HepG2 (cell line): Measurements from ENCODE around the gene TMEM255B. TPM values are rescaled to one million over a fixed set of nuclear protein-coding genes. Genes with fewer than 3 reads are reported as not detected.

Experiments used
- ATAC-seq: fragments of 200-7000 bp; cut with Tn5 transposase; 3 replicates; pipeline ENCODE4 v1.9.1; 2020; ENCODE audit warnings: mild to moderate bottlenecking, moderate library complexity
- BruUV-seq: library from RNA; stranded (reverse); fragments of 400-500 nt; replicated peaks from 2 replicates; lab custom pipeline; 2021; lab: Mats Ljungman, UMichigan
- CTCF ChIA-PET: fragments of 300-600 bp; formaldehyde crosslinking; extraction: SDS; loops from one replicate; lab custom pipeline; 2021; ENCODE audit warnings: low total read pairs, inconsistent platforms, low intra/inter-chr PET ratio; lab: Yijun Ruan, JAX
- POLR2A ChIA-PET: fragments of 350-600 bp; sonication (Branson Sonifier 250); formaldehyde crosslinking; loops from one replicate; lab custom pipeline; 2020; ENCODE audit warnings: antibody characterized with exemption, inconsistent platforms; lab: Yijun Ruan, JAX
- DNase-seq: peaks from one replicate; pipeline ENCODE4 v3.0.0-alpha.2; 2015; ENCODE audit warnings: low spot score
- FAIRE-seq: peaks from 3 replicates; lab custom pipeline; 2011; peaks lifted over from hg19 to GRCh38; lab: Jason Lieb, UNC
- H2AFZ ChIP-seq: one replicate; pipeline ENCODE4 v1.6.1; 2011; ENCODE audit warnings: low read length, inconsistent platforms
- H3K27ac ChIP-seq: fragments of 300-600 bp; 3 replicates; pipeline ENCODE4 v1.8.0; 2011; ENCODE audit warnings: mixed run types, mild to moderate bottlenecking, mixed read lengths, low read length, inconsistent platforms; ENCODE audit not compliant: insufficient read depth; ENCODE audit errors: extremely low read length
- H3K27me3 ChIP-seq, 2 experiments: fragments of 200-600 bp in 1 of 2; 2 replicates in 1 of 2; 3 replicates in 1 of 2; pipeline versions ENCODE4 v1.6.0 to v1.8.0; 2011; ENCODE audit warnings: low read length in 2 of 2, mild to moderate bottlenecking in 2 of 2, moderate library complexity in 2 of 2, inconsistent platforms in 1 of 2; ENCODE audit not compliant: insufficient read depth in 2 of 2, control insufficient read depth in 1 of 2
- H3K36me3 ChIP-seq, 2 experiments: fragments of 200-600 bp in 1 of 2; replicated peaks in 1 of 2; 2 replicates in 1 of 2; 3 replicates in 1 of 2; pipeline versions ENCODE4 v1.5.1 to v1.8.0; 2011; ENCODE audit warnings: low read length in 2 of 2, inconsistent platforms in 1 of 2; ENCODE audit not compliant: insufficient read depth in 2 of 2, control insufficient read depth in 1 of 2
- H3K4me1 ChIP-seq: 2 replicates; pipeline ENCODE4 v1.5.1; 2012; ENCODE audit warnings: low read length, inconsistent platforms; ENCODE audit not compliant: insufficient read depth
- H3K4me2 ChIP-seq: 2 replicates; pipeline ENCODE4 v1.6.0; 2011; ENCODE audit warnings: low read depth, low read length, inconsistent platforms
- H3K4me3 ChIP-seq, 3 experiments: fragments of 200-600 bp in 1 of 3; sonication (generic), shearing (Covaris generic) in 1 of 3; replicated peaks in 1 of 3; 2 replicates each; pipeline ENCODE4 v1.5.1; 2011 to 2016; ENCODE audit warnings: low read length in 3 of 3, inconsistent platforms in 2 of 3, low read depth in 2 of 3, mild to moderate bottlenecking in 2 of 3, control low read depth in 1 of 3, mixed read lengths in 1 of 3; ENCODE audit not compliant: insufficient read depth in 1 of 3
- H3K79me2 ChIP-seq: one replicate; pipeline ENCODE4 v1.6.1; 2011; ENCODE audit warnings: low read length, inconsistent platforms; ENCODE audit not compliant: insufficient read depth
- H3K9ac ChIP-seq: 2 replicates; pipeline ENCODE4 v1.6.0; 2011; ENCODE audit warnings: mild to moderate bottlenecking, low read depth, low read length, inconsistent platforms; ENCODE audit not compliant: insufficient read depth
- H3K9me3 ChIP-seq: 2 replicates; pipeline ENCODE4 v1.5.1; 2012; ENCODE audit warnings: mild to moderate bottlenecking, low read length
- H4K20me1 ChIP-seq: 2 replicates; pipeline ENCODE4 v1.6.0; 2011; ENCODE audit warnings: inconsistent platforms, mild to moderate bottlenecking, low read length, moderate library complexity; ENCODE audit not compliant: insufficient read depth
- BCL3 ChIP-seq: sonication (generic); formaldehyde crosslinking; IDR thresholded peaks from 2 replicates; pipeline ENCODE4 v1.5.1; 2020; ENCODE audit warnings: mild to moderate bottlenecking, missing genetic modification reagents, moderate library complexity
- REST ChIP-seq, 2 experiments: IDR thresholded peaks; 2 replicates each; pipeline ENCODE4 v1.6.1; 2011 to 2012; ENCODE audit warnings: low read length in 2 of 2, borderline replicate concordance in 1 of 2, low read depth in 1 of 2, mild to moderate bottlenecking in 1 of 2, moderate library complexity in 1 of 2
- UBTF ChIP-seq: sonication (generic); formaldehyde crosslinking; IDR thresholded peaks from 2 replicates; pipeline ENCODE4 v1.4.0; 2020; ENCODE audit warnings: mild to moderate bottlenecking, missing genetic modification reagents
- ZBTB1 ChIP-seq: sonication (generic); formaldehyde crosslinking; IDR thresholded peaks from 2 replicates; pipeline ENCODE4 v1.4.0; 2020; ENCODE audit warnings: missing genetic modification reagents, borderline replicate concordance
- ZNF629 ChIP-seq: sonication (generic); formaldehyde crosslinking; conservative IDR thresholded peaks from 2 replicates; pipeline ENCODE4 v1.5.0; 2020; ENCODE audit warnings: missing genetic modification reagents
- WGBS: methylation state at CpG from one replicate; pipeline ENCODE4 v1.1.6; 2017; ENCODE audit warnings: low lambda C conversion rate; 5-methylcytosine and 5-hydroxymethylcytosine counted together
- in situ Hi-C: cut with HindIII; loops from 2 replicates; pipeline ENCODE4 v1.10.0; 2017; ENCODE audit warnings: low pct_unique_long_range_greater_than_20kb; ENCODE audit not compliant: extremely low pct_ligation_motif_present
- intact Hi-C: fragments of 100-400 bp; cut with micrococcal nuclease; formaldehyde crosslinking; loops from one replicate; pipeline ENCODE4 v1.10.0; 2022; ENCODE audit not compliant: unreplicated experiment
- polyA plus RNA-seq, 8 experiments: library from polyadenylated mRNA; depleted of rRNA in 3 of 8; stranded (reverse) in 7 of 8; unstranded in 1 of 8; fragments of >200 nt; fragmentation: Illumina TruSeq in 4 of 8; extraction: Trizol in 4 of 8; gene quantifications; 2 replicates each; pipeline versions ENCODE4 v1.2.1 to v1.2.3, GENCODE V29; 2011 to 2016; ENCODE audit warnings: low read depth in 4 of 8, missing spikeins in 1 of 8, mixed read lengths in 1 of 8; ENCODE audit not compliant: insufficient read depth in 1 of 8
- total RNA-seq, 5 experiments: library from RNA; depleted of rRNA; stranded (reverse); fragments of >200 nt; fragmentation: Illumina TruSeq; extraction: Trizol; gene quantifications; 2 replicates each; pipeline ENCODE4 v1.2.3, GENCODE V29; 2016; ENCODE audit warnings: low read depth in 1 of 5

Gene TMEM255B
- total and polyA plus RNA-seq, 2 of the 13 experiments (the other 11 are each of a cell fraction or from before 2014, with no cell fraction given) = not detected

GRCh38 chr13:113777311-113778260, 18.6 kb downstream of the TMEM255B start (continued):
- TF ChIP-seq REST (IDR thresholded peaks at IDR 0.05; ENCODE audit: borderline replicate concordance in 1 of 2, low read depth in 1 of 2, low read length in 2 of 2) (peak; percentile 76 to 91), ZBTB1 (CRISPR knock-in tag) (no peak)

GRCh38 chr13:113781571-113781970, 22.5 kb downstream of the TMEM255B start:
- H4K20me1 ChIP-seq = no peaks in the 10 kb centered on the region
- BruUV-seq = no TSS peak
- WGBS = 0% methylated on average over 2 of the region's 2 CpGs
- in situ Hi-C loops (no loop called here), intact Hi-C loops (no loop called here)
- FAIRE-seq (no peak), DNase-seq (no peak), ATAC-seq (no peak)
- CTCF ChIA-PET = no interaction called here
- no peaks in the 10 kb centered on the region for H3K79me2 ChIP-seq
- H3K4me3 ChIP-seq = no peak overlapping the region
- H3K27me3 ChIP-seq = peaks cover 3 to 33% of the 10 kb centered on the region in 2 experiments
- H3K9me3 ChIP-seq = no peaks in the 10 kb centered on the region
- no peak overlapping the region for H3K4me2 ChIP-seq
- H3K36me3 ChIP-seq = no peaks in the 10 kb centered on the region
- no peak overlapping the region for H3K9ac ChIP-seq
- no peak overlapping the region for H3K27ac ChIP-seq
- POLR2A ChIA-PET = no interaction called here
- no peak overlapping the region for H2AFZ ChIP-seq
- H3K4me1 ChIP-seq = no peaks in the 10 kb centered on the region
- no peak for TF ChIP-seq UBTF (CRISPR knock-in tag)
- no peak for TF ChIP-seq BCL3
- no peak for TF ChIP-seq ZNF629 (CRISPR knock-in tag)
